ENCODE results near the gene RGS7. TPM values are rescaled to one million over a fixed set of nuclear protein-coding genes. Genes with fewer than 3 reads are reported as not detected.

The RGS7 gene
- total and polyA plus RNA-seq, 2 experiments from 2014 or later: 0.22 to 0.73 TPM

DNA sequence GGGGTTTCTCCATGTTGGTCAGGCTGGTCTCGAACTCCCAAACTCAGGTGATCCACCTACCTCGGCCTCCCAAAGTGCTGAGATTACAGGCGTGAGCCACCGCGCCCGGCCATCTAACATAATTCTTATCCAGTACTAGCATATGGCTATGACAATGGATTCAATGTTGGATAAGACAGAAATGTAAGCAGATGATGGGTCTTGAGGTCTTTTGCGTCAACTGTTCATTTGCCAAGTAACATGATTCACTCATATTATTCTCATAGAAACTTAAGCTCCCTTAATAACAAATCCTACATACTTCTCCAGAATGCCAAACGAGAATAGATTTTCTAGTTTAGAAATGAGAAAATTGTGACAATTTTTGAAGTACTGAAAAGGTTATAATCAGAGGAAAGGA, 170.3 kb downstream of the RGS7 start:
- no peak overlapping the region for H3K4me3 ChIP-seq
- H3K27me3 ChIP-seq: no peaks in the 10 kb centered on the region
- H3K9me3 ChIP-seq (ENCODE audit: low read depth): no peaks in the 10 kb centered on the region
- H3K36me3 ChIP-seq (replicated peaks; ENCODE audit: insufficient read depth, low read depth): no peaks in the 10 kb centered on the region
- no peak for TF ChIP-seq EZH2 (IDR thresholded peaks at IDR 0.05; ENCODE audit: borderline replicate concordance)
- TF ChIP-seq, protein P1, sequence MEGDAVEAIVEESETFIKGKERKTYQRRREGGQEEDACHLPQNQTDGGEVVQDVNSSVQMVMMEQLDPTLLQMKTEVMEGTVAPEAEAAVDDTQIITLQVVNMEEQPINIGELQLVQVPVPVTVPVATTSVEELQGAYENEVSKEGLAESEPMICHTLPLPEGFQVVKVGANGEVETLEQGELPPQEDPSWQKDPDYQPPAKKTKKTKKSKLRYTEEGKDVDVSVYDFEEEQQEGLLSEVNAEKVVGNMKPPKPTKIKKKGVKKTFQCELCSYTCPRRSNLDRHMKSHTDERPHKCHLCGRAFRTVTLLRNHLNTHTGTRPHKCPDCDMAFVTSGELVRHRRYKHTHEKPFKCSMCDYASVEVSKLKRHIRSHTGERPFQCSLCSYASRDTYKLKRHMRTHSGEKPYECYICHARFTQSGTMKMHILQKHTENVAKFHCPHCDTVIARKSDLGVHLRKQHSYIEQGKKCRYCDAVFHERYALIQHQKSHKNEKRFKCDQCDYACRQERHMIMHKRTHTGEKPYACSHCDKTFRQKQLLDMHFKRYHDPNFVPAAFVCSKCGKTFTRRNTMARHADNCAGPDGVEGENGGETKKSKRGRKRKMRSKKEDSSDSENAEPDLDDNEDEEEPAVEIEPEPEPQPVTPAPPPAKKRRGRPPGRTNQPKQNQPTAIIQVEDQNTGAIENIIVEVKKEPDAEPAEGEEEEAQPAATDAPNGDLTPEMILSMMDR (IDR thresholded peaks at IDR 0.05; ENCODE audit: poor library complexity): no peak
- TF ChIP-seq EZH2phosphoT487 (IDR thresholded peaks at IDR 0.05; ENCODE audit: low read depth, severe bottlenecking, unreplicated experiment): no peak
- no peak overlapping the region for H3K27ac ChIP-seq
- H2AFZ ChIP-seq: no peak overlapping the region
- no peaks in the 10 kb centered on the region for H3K79me2 ChIP-seq
- H3K9me2 ChIP-seq (replicated peaks; ENCODE audit: insufficient read depth): no peaks in the 10 kb centered on the region
- 96% methylated on average over 8 of the region's 8 CpGs for WGBS (ENCODE audit: low lambda C conversion rate, missing lambda C conversion rate)
- no peak overlapping the region for H3K4me2 ChIP-seq
- no peaks in the 10 kb centered on the region for H4K20me1 ChIP-seq (ENCODE audit: insufficient read depth, poor library complexity, severe bottlenecking)
- peaks cover 6% of the 10 kb centered on the region for H3K4me1 ChIP-seq (ENCODE audit: insufficient read depth)
- no peak for DNase-seq (ENCODE audit: low spot score)

DNA sequence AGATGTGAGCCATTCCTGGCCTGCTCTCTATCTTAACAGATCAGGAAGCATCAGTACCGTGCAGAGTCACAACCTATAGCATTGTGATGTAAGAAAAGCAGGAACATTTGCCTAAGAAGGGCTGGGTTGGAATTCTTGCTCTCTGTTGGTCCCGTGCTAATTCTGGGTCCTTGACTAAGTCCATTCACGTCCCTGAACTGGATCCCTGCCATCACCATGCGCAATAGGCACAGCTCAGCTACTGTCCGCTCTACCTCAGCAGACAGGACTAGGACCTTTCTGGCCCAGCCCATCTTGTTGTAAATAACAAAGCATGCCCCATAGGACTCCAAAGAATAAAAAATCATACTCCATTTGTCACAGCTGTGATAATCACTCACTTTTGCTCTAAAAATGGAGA, 175.0 kb downstream of the RGS7 start:
- Histone ChIP-seq H3K4me1 (ENCODE audit: insufficient read depth) (no peaks in the 10 kb centered on the region), H4K20me1 (ENCODE audit: insufficient read depth, poor library complexity, severe bottlenecking) (no peaks in the 10 kb centered on the region), H3K9me2 (replicated peaks; ENCODE audit: insufficient read depth) (no peaks in the 10 kb centered on the region), H3K27ac (no peak overlapping the region), H3K9me3 (ENCODE audit: low read depth) (no peaks in the 10 kb centered on the region), H2AFZ (no peak overlapping the region), H3K79me2 (no peaks in the 10 kb centered on the region), H3K27me3 (no peaks in the 10 kb centered on the region), H3K36me3 (replicated peaks; ENCODE audit: insufficient read depth, low read depth) (no peaks in the 10 kb centered on the region), H3K4me2 (no peak overlapping the region), H3K4me3 (no peak overlapping the region)
- DNase-seq (ENCODE audit: low spot score): no peak
- TF ChIP-seq EZH2phosphoT487 (IDR thresholded peaks at IDR 0.05; ENCODE audit: low read depth, severe bottlenecking, unreplicated experiment): no peak
- no peak for TF ChIP-seq EZH2 (IDR thresholded peaks at IDR 0.05; ENCODE audit: borderline replicate concordance)
- TF ChIP-seq, protein P1 (IDR thresholded peaks at IDR 0.05; ENCODE audit: poor library complexity): no peak
- WGBS (ENCODE audit: low lambda C conversion rate, missing lambda C conversion rate): 94% methylated on average over 5 of the region's 5 CpGs

DNA sequence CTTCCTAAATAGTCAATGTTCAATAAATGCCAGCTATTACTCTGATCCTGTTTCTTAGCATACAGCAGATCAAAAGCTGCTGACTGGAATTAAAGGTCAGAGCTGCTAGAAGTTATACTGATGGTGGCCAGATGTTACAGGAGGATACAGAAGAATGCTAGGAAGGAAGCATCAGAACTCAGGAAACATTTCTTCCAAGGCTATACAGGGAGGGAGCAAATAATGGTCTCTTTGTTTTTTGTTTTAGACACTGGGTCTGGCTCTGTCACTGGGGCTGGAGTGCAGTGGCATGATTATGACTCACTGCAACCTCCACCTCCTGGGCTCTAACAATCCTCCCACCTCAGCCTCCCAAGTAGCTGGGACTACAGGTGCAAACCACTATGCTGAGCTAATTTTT, 175.5 kb downstream of the RGS7 start:
- Histone ChIP-seq H3K4me3 (no peak overlapping the region), H4K20me1 (ENCODE audit: insufficient read depth, poor library complexity, severe bottlenecking) (no peaks in the 10 kb centered on the region), H3K9me2 (replicated peaks; ENCODE audit: insufficient read depth) (no peaks in the 10 kb centered on the region), H3K4me2 (no peak overlapping the region), H2AFZ (no peak overlapping the region), H3K4me1 (ENCODE audit: insufficient read depth) (no peaks in the 10 kb centered on the region), H3K79me2 (no peaks in the 10 kb centered on the region), H3K9me3 (ENCODE audit: low read depth) (no peaks in the 10 kb centered on the region), H3K27ac (no peak overlapping the region), H3K36me3 (replicated peaks; ENCODE audit: insufficient read depth, low read depth) (no peaks in the 10 kb centered on the region), H3K27me3 (no peaks in the 10 kb centered on the region)
- TF ChIP-seq EZH2 (IDR thresholded peaks at IDR 0.05; ENCODE audit: borderline replicate concordance) (no peak), EZH2phosphoT487 (IDR thresholded peaks at IDR 0.05; ENCODE audit: low read depth, severe bottlenecking, unreplicated experiment) (no peak)
- TF ChIP-seq, protein P1 (IDR thresholded peaks at IDR 0.05; ENCODE audit: poor library complexity): no peak
- DNase-seq (ENCODE audit: low spot score): no peak

DNA sequence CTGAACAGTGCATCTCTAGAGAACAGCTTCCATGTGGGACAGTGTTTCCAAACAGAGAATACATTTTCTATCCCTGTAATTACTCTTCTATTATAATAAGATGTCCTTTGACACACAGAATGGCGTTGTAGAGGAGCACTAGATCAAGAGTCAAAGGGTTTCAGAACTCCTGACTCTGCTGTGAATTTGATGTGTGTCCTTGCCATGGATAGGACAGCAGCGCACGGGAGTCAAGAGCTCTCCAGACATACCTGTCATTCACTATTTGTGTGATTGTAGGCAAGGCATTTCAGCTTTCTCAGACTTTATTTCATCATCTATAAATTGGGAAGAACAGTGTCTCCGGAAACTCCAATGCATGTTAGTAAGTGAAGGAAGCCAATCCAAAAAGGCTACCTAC, 176.4 kb downstream of the RGS7 start:
- Histone ChIP-seq H3K27ac (no peak overlapping the region), H3K4me2 (no peak overlapping the region), H3K4me1 (ENCODE audit: insufficient read depth) (no peaks in the 10 kb centered on the region), H3K36me3 (replicated peaks; ENCODE audit: insufficient read depth, low read depth) (no peaks in the 10 kb centered on the region), H3K9me3 (ENCODE audit: low read depth) (no peaks in the 10 kb centered on the region), H3K4me3 (no peak overlapping the region), H3K9me2 (replicated peaks; ENCODE audit: insufficient read depth) (no peaks in the 10 kb centered on the region), H3K79me2 (no peaks in the 10 kb centered on the region), H3K27me3 (no peaks in the 10 kb centered on the region), H4K20me1 (ENCODE audit: insufficient read depth, poor library complexity, severe bottlenecking) (no peaks in the 10 kb centered on the region), H2AFZ (no peak overlapping the region)
- WGBS (ENCODE audit: low lambda C conversion rate, missing lambda C conversion rate): 71% methylated on average over 4 of the region's 4 CpGs
- no peak for DNase-seq (ENCODE audit: low spot score)
- TF ChIP-seq, protein P1 (IDR thresholded peaks at IDR 0.05; ENCODE audit: poor library complexity): no peak
- TF ChIP-seq EZH2 (IDR thresholded peaks at IDR 0.05; ENCODE audit: borderline replicate concordance) (no peak), EZH2phosphoT487 (IDR thresholded peaks at IDR 0.05; ENCODE audit: low read depth, severe bottlenecking, unreplicated experiment) (no peak)

Measured in hepatocyte (in vitro differentiated cells).